Activated naive CD4-positive, alpha-beta T cell treated with anti-CD3 and anti-CD28 coated beads, Interleukin-2, amount 10 ng/mL, durations not matched to agents 7 days and 5 days (primary cell): ENCODE measurements around the gene COX19.
"Not testable (repeated sequence)": the region's sequence is repeated elsewhere in the genome, so short reads cannot be mapped to it uniquely, and the experiment has no call there.

Experiments used
- CTCF ChIA-PET: fragments of 350-600 bp; sonication (Branson Sonifier 250); formaldehyde crosslinking; loops from one replicate; lab custom pipeline; 2021; ENCODE audit warnings: antibody characterized with exemption; lab: Charles Lee
- DNase-seq: peaks from one replicate; pipeline ENCODE4 v3.0.0-alpha.2; 2020
- H3K27ac Mint-ChIP-seq: one replicate; pipeline ENCODE4 v1.8.0; 2021; ENCODE audit warnings: mild to moderate bottlenecking, moderate library complexity, mixed read lengths
- H3K27me3 Mint-ChIP-seq: one replicate; pipeline ENCODE4 v1.8.0; 2021; ENCODE audit warnings: mild to moderate bottlenecking, mixed read lengths
- H3K36me3 Mint-ChIP-seq: one replicate; pipeline ENCODE4 v1.8.0; 2021; ENCODE audit warnings: mixed read lengths
- H3K4me1 Mint-ChIP-seq: one replicate; pipeline ENCODE4 v1.8.0; 2021; ENCODE audit warnings: mixed read lengths
- H3K4me3 Mint-ChIP-seq: one replicate; pipeline ENCODE4 v1.8.0; 2021; ENCODE audit warnings: mild to moderate bottlenecking, moderate library complexity, mixed read lengths
- H3K9me3 Mint-ChIP-seq: one replicate; pipeline ENCODE4 v1.8.0; 2021; ENCODE audit warnings: mixed read lengths

Gene COX19

GRCh38 chr7:935874-936385 lies 39.4 kb downstream of the COX19 start:
- no peak overlapping the region for H3K4me3 Mint-ChIP-seq
- no peak for DNase-seq
- H3K27me3 Mint-ChIP-seq: peaks cover 14% of the 10 kb centered on the region
- H3K27ac Mint-ChIP-seq: no peak overlapping the region
- H3K9me3 Mint-ChIP-seq: peaks cover 3% of the 10 kb centered on the region
- CTCF ChIA-PET: no interaction called here
- peaks cover 3% of the 10 kb centered on the region for H3K36me3 Mint-ChIP-seq
- H3K4me1 Mint-ChIP-seq: peaks cover 5% of the 10 kb centered on the region

- CTCF ChIA-PET: no interaction called here
- Mint-ChIP-seq H3K4me1 (peaks cover 5% of the 10 kb centered on the region), H3K27ac (no peak overlapping the region), H3K27me3 (peaks cover 14% of the 10 kb centered on the region), H3K4me3 (no peak overlapping the region), H3K9me3 (no peaks in the 10 kb centered on the region), H3K36me3 (no peaks in the 10 kb centered on the region)
- DNase-seq: no peak
Measured at GRCh38 chr7:935164-935873, 40.0 kb downstream of the COX19 start.

GRCh38 chr7:934469-935163 lies 40.7 kb downstream of the COX19 start:
- no peak for DNase-seq
- Mint-ChIP-seq H3K27me3 (peaks cover 8% of the 10 kb centered on the region), H3K9me3 (no peaks in the 10 kb centered on the region), H3K36me3 (no peaks in the 10 kb centered on the region), H3K4me1 (peaks cover 8% of the 10 kb centered on the region), H3K4me3 (no peak overlapping the region), H3K27ac (no peak overlapping the region)
- CTCF ChIA-PET: no interaction called here

- no peak for DNase-seq
- Mint-ChIP-seq H3K4me3 (no peak overlapping the region), H3K4me1 (peaks cover 12% of the 10 kb centered on the region), H3K9me3 (no peaks in the 10 kb centered on the region), H3K27me3 (peaks cover 17% of the 10 kb centered on the region), H3K27ac (no peak overlapping the region), H3K36me3 (no peaks in the 10 kb centered on the region)
- CTCF ChIA-PET: interaction anchor here (1.1 kb wide), 1 partner anchor 20 kb away, joined by 3 read pairs; no protein-coding TSS in a partner anchor
Measured at GRCh38 chr7:932651-932975, 42.7 kb downstream of the COX19 start.

- DNase-seq: no peak
- no peak overlapping the region for H3K4me3 Mint-ChIP-seq
- peaks cover 22% of the 10 kb centered on the region for H3K27me3 Mint-ChIP-seq
- no peaks in the 10 kb centered on the region for H3K36me3 Mint-ChIP-seq
- CTCF ChIA-PET: interaction anchor here (1.1 kb wide), 1 partner anchor 20 kb away, joined by 3 read pairs; no protein-coding TSS in a partner anchor
- peaks cover 12% of the 10 kb centered on the region for H3K4me1 Mint-ChIP-seq
- H3K9me3 Mint-ChIP-seq: no peaks in the 10 kb centered on the region
- no peak overlapping the region for H3K27ac Mint-ChIP-seq
Measured at GRCh38 chr7:931871-932650, 43.3 kb downstream of the COX19 start.

GRCh38 chr7:930975-931758 lies 44.2 kb downstream of the COX19 start:
- H3K36me3 Mint-ChIP-seq: no peaks in the 10 kb centered on the region
- peaks cover 7% of the 10 kb centered on the region for H3K4me1 Mint-ChIP-seq
- H3K4me3 Mint-ChIP-seq: no peak overlapping the region
- no peak overlapping the region for H3K27ac Mint-ChIP-seq
- peaks cover 26% of the 10 kb centered on the region for H3K27me3 Mint-ChIP-seq
- DNase-seq: no peak
- CTCF ChIA-PET: no interaction called here
- H3K9me3 Mint-ChIP-seq: no peaks in the 10 kb centered on the region

GRCh38 chr7:929311-929711 lies 46.0 kb downstream of the COX19 start:
- CTCF ChIA-PET: interaction anchor here (1.3 kb wide), 1 partner anchor 63 kb away, joined by 3 read pairs; no protein-coding TSS in a partner anchor
- H3K27ac Mint-ChIP-seq: no peak overlapping the region
- no peak overlapping the region for H3K4me3 Mint-ChIP-seq
- H3K36me3 Mint-ChIP-seq: no peaks in the 10 kb centered on the region
- H3K9me3 Mint-ChIP-seq: no peaks in the 10 kb centered on the region
- H3K27me3 Mint-ChIP-seq: peaks cover 26% of the 10 kb centered on the region
- DNase-seq: no peak
- peaks cover 16% of the 10 kb centered on the region for H3K4me1 Mint-ChIP-seq

GRCh38 chr7:927031-927671 lies 48.2 kb downstream of the COX19 start:
- H3K27ac Mint-ChIP-seq: no peak overlapping the region
- H3K36me3 Mint-ChIP-seq: no peaks in the 10 kb centered on the region
- H3K4me3 Mint-ChIP-seq: no peak overlapping the region
- DNase-seq: peak; percentile 19
- CTCF ChIA-PET: no interaction called here
- H3K9me3 Mint-ChIP-seq: no peaks in the 10 kb centered on the region
- H3K4me1 Mint-ChIP-seq: peaks cover 24% of the 10 kb centered on the region
- H3K27me3 Mint-ChIP-seq: peaks cover 24% of the 10 kb centered on the region

- peak; percentile 18 for DNase-seq
Measured at GRCh38 chr7:926061-927030, 49.0 kb downstream of the COX19 start.

GRCh38 chr7:925601-926000 lies 49.7 kb downstream of the COX19 start:
- Mint-ChIP-seq H3K27me3 (peaks cover 27% of the 10 kb centered on the region), H3K4me3 (no peak overlapping the region), H3K4me1 (peaks cover 34% of the 10 kb centered on the region), H3K27ac (no peak overlapping the region), H3K36me3 (no peaks in the 10 kb centered on the region), H3K9me3 (no peaks in the 10 kb centered on the region)
- DNase-seq: peak; percentile 19
- CTCF ChIA-PET: interaction anchor here (0.5 kb wide), 1 partner anchor 43 kb away, joined by 3 read pairs; no protein-coding TSS in a partner anchor

More at GRCh38 chr7:926061-927030, 49.0 kb downstream of the COX19 start:
- no peak overlapping the region for H3K4me3 Mint-ChIP-seq
- CTCF ChIA-PET: no interaction called here
- H3K27ac Mint-ChIP-seq: no peak overlapping the region
- no peaks in the 10 kb centered on the region for H3K36me3 Mint-ChIP-seq
- peaks cover 21% of the 10 kb centered on the region for H3K27me3 Mint-ChIP-seq
- H3K4me1 Mint-ChIP-seq: peaks cover 26% of the 10 kb centered on the region
- H3K9me3 Mint-ChIP-seq: no peaks in the 10 kb centered on the region

- H3K9me3 Mint-ChIP-seq: no peaks in the 10 kb centered on the region
- CTCF ChIA-PET: no interaction called here
- DNase-seq: peak; percentile 51
- peaks cover 27% of the 10 kb centered on the region for H3K27me3 Mint-ChIP-seq
- H3K4me3 Mint-ChIP-seq: peak overlapping the region; percentile 45
- H3K4me1 Mint-ChIP-seq: peaks cover 32% of the 10 kb centered on the region
- H3K27ac Mint-ChIP-seq: peak overlapping the region; percentile 86
- H3K36me3 Mint-ChIP-seq: no peaks in the 10 kb centered on the region
Measured at GRCh38 chr7:924541-925231, 50.7 kb downstream of the COX19 start.

GRCh38 chr7:924042-924441 lies 51.3 kb downstream of the COX19 start:
- peaks cover 21% of the 10 kb centered on the region for H3K27me3 Mint-ChIP-seq
- not testable (repeated sequence) for H3K36me3 Mint-ChIP-seq, H3K27ac Mint-ChIP-seq, H3K4me3 Mint-ChIP-seq, DNase-seq, H3K9me3 Mint-ChIP-seq
- peaks cover 33% of the 10 kb centered on the region for H3K4me1 Mint-ChIP-seq
- CTCF ChIA-PET: interaction anchor here (1.1 to 2.4 kb wide), 2 partner anchors 14 to 253 kb away, joined by 4 to 6 read pairs; no protein-coding TSS in a partner anchor
